Measurements from ENCODE around the gene EEF2.

Gene EEF2

GRCh38 chr19:3975144-3975543, 10.1 kb downstream of the EEF2 start:
- H3K9ac ChIP-seq, result no peak overlapping the region
- peaks cover 11% of the 10 kb centered on the region for H3K79me2 ChIP-seq
- H3K36me3 ChIP-seq (ENCODE audit: control insufficient read depth, insufficient read depth, low read length), result no peaks in the 10 kb centered on the region
- H3K27ac ChIP-seq, result no peak overlapping the region
- H3K9me3 ChIP-seq (ENCODE audit: control insufficient read depth, low read length), result no peaks in the 10 kb centered on the region
- peaks cover 2% of the 10 kb centered on the region for H3K4me1 ChIP-seq
- H3K27me3 ChIP-seq (ENCODE audit: control insufficient read depth, insufficient read depth, low read length), result no peaks in the 10 kb centered on the region
- no peak for TF ChIP-seq CTCF (IDR thresholded peaks at IDR 0.05)
- H2AFZ ChIP-seq, result no peak overlapping the region
- no peak overlapping the region for H3K4me3 ChIP-seq (ENCODE audit: low read depth, low read length)
- H3K4me2 ChIP-seq (ENCODE audit: low read length), result no peak overlapping the region

GRCh38 chr19:3970808-3971598, 14.3 kb downstream of the EEF2 start, which contains the start of gene DAPK3:
Gene DAPK3 (minus strand): TSS chr19:3971099. CDS start chr19:3969735, 1,364 bp downstream.
- Histone ChIP-seq H3K79me2 (peaks cover 20% of the 10 kb centered on the region), H3K4me1 (peaks cover 16% of the 10 kb centered on the region), H3K4me2 (ENCODE audit: low read length) (peak within 1 kb of the TSS; percentile 90), H2AFZ (peak within 1 kb of the TSS; percentile 87), H3K4me3 (ENCODE audit: low read depth, low read length) (peak within 1 kb of the TSS; percentile 97), H3K36me3 (ENCODE audit: control insufficient read depth, insufficient read depth, low read length) (no peaks in the 10 kb centered on the region), H3K27me3 (ENCODE audit: control insufficient read depth, insufficient read depth, low read length) (no peaks in the 10 kb centered on the region), H3K9me3 (ENCODE audit: control insufficient read depth, low read length) (no peaks in the 10 kb centered on the region), H3K27ac (peak within 1 kb of the TSS; percentile 86), H3K9ac (peak within 1 kb of the TSS; percentile 99)
- TF ChIP-seq CTCF (IDR thresholded peaks at IDR 0.05), result no peak

GRCh38 chr19:3970313-3970807, 14.9 kb downstream of the EEF2 start:
- Histone ChIP-seq H3K4me3 (ENCODE audit: low read depth, low read length) (peak overlapping the region; percentile 97), H2AFZ (peak overlapping the region; percentile 83), H3K27ac (peak overlapping the region; percentile 86), H3K27me3 (ENCODE audit: control insufficient read depth, insufficient read depth, low read length) (no peaks in the 10 kb centered on the region), H3K4me2 (ENCODE audit: low read length) (peak overlapping the region; percentile 90), H3K9me3 (ENCODE audit: control insufficient read depth, low read length) (no peaks in the 10 kb centered on the region), H3K4me1 (peaks cover 16% of the 10 kb centered on the region), H3K9ac (peak overlapping the region; percentile 99), H3K79me2 (peaks cover 26% of the 10 kb centered on the region), H3K36me3 (ENCODE audit: control insufficient read depth, insufficient read depth, low read length) (no peaks in the 10 kb centered on the region)
- no peak for TF ChIP-seq CTCF (IDR thresholded peaks at IDR 0.05)

- Histone ChIP-seq H3K36me3 (ENCODE audit: control insufficient read depth, insufficient read depth, low read length) (no peaks in the 10 kb centered on the region), H3K4me2 (ENCODE audit: low read length) (peak overlapping the region; percentile 90), H2AFZ (no peak overlapping the region), H3K4me3 (ENCODE audit: low read depth, low read length) (peak overlapping the region; percentile 97), H3K27ac (peak overlapping the region; percentile 86), H3K9ac (no peak overlapping the region), H3K79me2 (peaks cover 26% of the 10 kb centered on the region), H3K9me3 (ENCODE audit: control insufficient read depth, low read length) (no peaks in the 10 kb centered on the region), H3K27me3 (ENCODE audit: control insufficient read depth, insufficient read depth, low read length) (no peaks in the 10 kb centered on the region), H3K4me1 (peaks cover 16% of the 10 kb centered on the region)
- TF ChIP-seq CTCF (IDR thresholded peaks at IDR 0.05), result no peak
Observed at GRCh38 chr19:3969435-3970312, 15.6 kb downstream of the EEF2 start.
